T-helper 2 cell treated with Interferon-gamma antibody and Interleukin-4, amounts not matched to agents 5 μg/mL and 100 μg/mL, for 36 hours (primary cell): ENCODE data around the gene TAP2.

Source experiments
- DNase-seq: peaks from one replicate; pipeline ENCODE4 v3.0.0; 2021; ENCODE audit warnings: low spot score
- H3K27ac Mint-ChIP-seq: one replicate; pipeline ENCODE4 v1.8.0; 2021; ENCODE audit warnings: mild to moderate bottlenecking, mixed read lengths
- H3K27me3 Mint-ChIP-seq: one replicate; pipeline ENCODE4 v1.8.0; 2021; ENCODE audit warnings: low read depth, mixed read lengths
- H3K36me3 Mint-ChIP-seq: one replicate; pipeline ENCODE4 v1.8.0; 2021; ENCODE audit warnings: low read depth, mixed read lengths
- H3K4me1 Mint-ChIP-seq: one replicate; pipeline ENCODE4 v1.8.0; 2021; ENCODE audit warnings: low read depth, mixed read lengths
- H3K4me3 Mint-ChIP-seq: one replicate; pipeline ENCODE4 v1.8.0; 2022; ENCODE audit warnings: mild to moderate bottlenecking, moderate library complexity, mixed read lengths
- H3K9me3 Mint-ChIP-seq: one replicate; pipeline ENCODE4 v1.8.0; 2021; ENCODE audit warnings: mixed read lengths

Gene TAP2

DNA sequence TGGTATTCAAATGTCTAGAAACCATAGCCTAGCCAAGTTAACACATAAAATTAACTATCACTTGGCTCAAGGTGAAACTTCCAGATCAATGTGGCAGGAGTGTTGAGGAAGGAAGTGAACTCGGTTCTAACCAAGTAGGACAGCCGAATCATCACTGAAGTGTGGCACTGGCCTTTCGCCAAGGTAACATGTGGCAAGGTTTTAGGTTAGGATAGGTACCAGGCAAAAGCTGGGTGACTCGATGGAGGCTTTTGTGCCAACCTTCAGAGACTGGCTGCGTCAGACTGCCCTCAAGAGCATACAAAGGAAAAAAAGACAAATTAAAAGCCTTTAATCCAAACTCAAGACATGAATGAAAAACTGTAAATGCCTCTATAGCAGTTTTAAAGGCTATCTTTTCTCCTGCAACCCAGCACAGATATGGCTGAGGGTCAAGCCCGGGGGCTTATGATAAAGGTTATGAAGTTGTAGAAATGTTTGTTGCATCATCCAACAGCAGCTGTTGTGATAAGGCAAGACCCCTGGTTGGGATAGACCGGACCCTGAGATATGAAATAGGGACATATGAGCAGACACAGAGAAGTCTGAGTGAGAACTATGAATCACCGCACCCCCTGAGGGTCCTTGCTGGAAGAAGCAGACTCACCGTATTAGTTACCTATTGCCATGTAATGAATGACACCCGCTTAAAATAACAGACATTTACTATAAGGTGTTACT lies 27.3 kb upstream of the TAP2 start:
- Mint-ChIP-seq H3K27me3 (no peaks in the 10 kb centered on the region), H3K36me3 (peaks cover 31% of the 10 kb centered on the region), H3K9me3 (no peaks in the 10 kb centered on the region), H3K4me3 (no peak overlapping the region), H3K27ac (no peak overlapping the region), H3K4me1 (peaks cover 33% of the 10 kb centered on the region)
- DNase-seq, result no peak

DNA sequence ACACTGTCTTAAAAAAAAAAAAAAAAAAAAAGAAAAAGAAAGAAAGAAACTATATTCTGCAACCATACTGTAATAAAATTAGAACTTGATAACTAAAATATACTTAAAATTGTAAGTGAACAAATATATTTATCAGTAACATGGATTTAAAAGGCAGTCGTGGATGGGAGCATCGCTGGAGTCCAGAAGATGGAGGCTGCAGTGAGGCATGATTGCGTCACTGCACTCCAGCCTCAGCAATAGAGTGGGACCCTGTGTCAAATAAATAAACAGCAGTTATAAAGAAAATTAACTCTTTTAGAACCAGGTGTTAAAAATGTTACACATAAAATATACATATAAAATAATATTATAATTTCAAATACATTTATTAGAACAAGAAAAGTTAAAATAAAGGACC lies 24.2 kb upstream of the TAP2 start:
- no peak for DNase-seq
- H3K9me3 Mint-ChIP-seq, result no peaks in the 10 kb centered on the region
- H3K27ac Mint-ChIP-seq, result no peak overlapping the region
- peaks cover 46% of the 10 kb centered on the region for H3K4me1 Mint-ChIP-seq
- no peaks in the 10 kb centered on the region for H3K27me3 Mint-ChIP-seq
- no peak overlapping the region for H3K4me3 Mint-ChIP-seq
- peaks cover 58% of the 10 kb centered on the region for H3K36me3 Mint-ChIP-seq

DNA sequence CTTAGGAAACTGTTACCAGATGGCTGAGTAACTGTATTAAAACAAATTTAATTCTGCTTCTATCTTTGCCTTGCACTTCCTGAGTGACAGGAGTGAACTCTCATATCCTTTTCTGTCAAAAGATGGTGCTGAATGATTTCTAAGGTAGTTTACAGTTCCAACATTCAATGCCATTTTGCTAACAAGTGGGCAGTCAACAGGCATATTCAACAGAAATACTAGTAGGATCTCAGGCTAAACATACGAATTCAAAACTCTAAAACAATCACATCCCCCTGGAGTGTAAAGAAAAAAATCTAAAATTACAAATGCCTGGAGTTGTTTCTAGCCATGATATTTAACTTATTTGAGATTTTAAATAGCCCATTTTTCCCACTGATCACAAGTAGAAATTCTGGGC lies 22.1 kb upstream of the TAP2 start:
- peaks cover 73% of the 10 kb centered on the region for H3K36me3 Mint-ChIP-seq
- no peaks in the 10 kb centered on the region for H3K27me3 Mint-ChIP-seq
- peak overlapping the region; percentile 74 for H3K27ac Mint-ChIP-seq
- peaks cover 46% of the 10 kb centered on the region for H3K4me1 Mint-ChIP-seq
- H3K9me3 Mint-ChIP-seq, result no peaks in the 10 kb centered on the region
- peak overlapping the region; percentile 14 for H3K4me3 Mint-ChIP-seq
- DNase-seq, result no peak

DNA sequence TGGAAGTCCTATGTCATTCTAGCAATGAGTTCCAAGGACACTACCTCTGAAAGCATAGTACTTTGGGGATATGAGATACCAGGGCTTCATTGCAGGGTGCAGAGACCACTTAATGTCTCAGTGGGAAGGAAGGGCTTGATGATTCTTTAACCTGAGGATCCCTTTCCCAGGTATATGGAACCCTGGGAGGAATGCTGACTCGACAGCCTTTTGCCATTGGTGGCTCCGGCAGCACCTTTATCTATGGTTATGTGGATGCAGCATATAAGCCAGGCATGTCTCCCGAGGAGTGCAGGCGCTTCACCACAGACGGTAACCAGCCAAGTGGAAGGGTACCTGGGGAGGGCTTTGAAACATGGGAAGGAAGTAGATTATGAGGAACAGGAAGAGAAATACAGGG lies 19.7 kb upstream of the TAP2 start:
- H3K27me3 Mint-ChIP-seq, result no peaks in the 10 kb centered on the region
- H3K4me3 Mint-ChIP-seq, result peak overlapping the region; percentile 58

DNA sequence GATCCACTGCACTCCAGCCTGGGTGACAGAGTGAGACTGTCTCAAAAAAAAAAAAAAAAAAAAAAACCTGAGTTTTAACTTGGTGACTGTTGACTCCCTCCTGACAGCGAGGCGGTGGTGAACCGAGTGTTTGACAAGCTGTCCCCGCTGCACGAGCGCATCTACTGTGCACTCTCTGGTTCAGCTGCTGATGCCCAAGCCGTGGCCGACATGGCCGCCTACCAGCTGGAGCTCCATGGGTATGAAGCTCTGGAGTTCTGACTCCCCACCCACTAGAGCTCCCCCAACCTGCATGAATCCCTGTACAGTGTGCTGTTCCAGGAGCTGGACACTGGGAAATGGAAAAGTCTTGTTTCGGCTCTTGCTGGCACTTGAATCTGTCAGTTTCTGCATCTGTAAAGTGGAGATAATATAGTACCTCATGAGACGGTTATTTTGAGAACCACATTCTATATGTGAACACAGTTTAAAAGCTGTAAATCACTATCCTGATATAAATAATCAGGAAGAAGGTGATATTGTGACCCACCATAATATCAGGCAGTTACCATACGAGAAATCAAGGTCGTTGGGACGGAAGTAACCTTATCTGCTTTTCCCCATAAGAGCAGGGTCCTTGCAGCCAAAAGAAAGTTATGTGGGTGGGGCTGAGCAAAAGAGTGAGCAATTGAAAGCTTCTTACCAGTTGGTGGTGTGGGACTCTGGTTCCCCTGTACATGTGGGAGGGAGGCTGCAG lies 18.8 kb upstream of the TAP2 start:
- Mint-ChIP-seq H3K4me3 (peak overlapping the region; percentile 58), H3K27me3 (no peaks in the 10 kb centered on the region), H3K4me1 (peaks cover 45% of the 10 kb centered on the region), H3K9me3 (no peaks in the 10 kb centered on the region), H3K36me3 (peaks cover 81% of the 10 kb centered on the region), H3K27ac (peak overlapping the region; percentile 6)
- DNase-seq, result no peak

More for the DNA sequence above, 19.7 kb upstream of the TAP2 start:
- Mint-ChIP-seq H3K9me3 (no peaks in the 10 kb centered on the region), H3K27ac (peak overlapping the region; percentile 26), H3K36me3 (peaks cover 77% of the 10 kb centered on the region), H3K4me1 (peaks cover 45% of the 10 kb centered on the region)
- no peak for DNase-seq

DNA sequence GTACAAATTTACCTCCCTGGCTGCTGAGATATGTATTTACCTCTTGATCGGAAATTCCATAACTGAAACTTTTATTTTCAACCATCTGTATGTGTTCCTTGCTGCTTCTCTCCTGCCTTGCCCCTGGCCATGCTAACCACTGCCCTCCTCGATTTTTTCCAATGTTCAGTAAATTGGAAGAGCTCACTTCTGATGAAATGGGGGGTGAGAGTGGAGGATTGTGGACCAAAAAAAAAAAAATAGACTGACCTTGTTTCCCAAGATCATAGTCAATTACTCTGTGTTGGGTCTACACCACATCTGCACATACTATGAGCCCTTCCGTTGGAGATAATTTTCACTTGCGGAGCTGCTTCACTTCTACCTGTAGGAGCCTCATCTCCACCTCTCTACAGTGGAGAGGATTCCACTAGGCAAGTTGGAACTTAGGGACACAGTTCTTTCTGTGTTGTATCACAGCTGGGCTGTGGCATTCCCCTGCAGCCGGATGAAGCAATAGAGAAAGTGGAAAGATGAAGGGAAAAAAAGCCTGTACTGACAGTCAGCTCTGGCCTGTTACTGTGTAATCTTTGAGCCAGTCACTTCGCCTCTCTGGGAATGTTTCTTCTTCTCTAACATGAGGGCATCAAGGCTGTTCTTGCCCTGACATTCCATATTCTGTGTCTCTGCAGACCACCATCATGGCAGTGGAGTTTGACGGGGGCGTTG lies 17.1 kb upstream of the TAP2 start:
- no peak for DNase-seq
- Mint-ChIP-seq H3K36me3 (peaks cover 83% of the 10 kb centered on the region), H3K27ac (peak overlapping the region; percentile 100), H3K9me3 (no peaks in the 10 kb centered on the region), H3K4me3 (peak overlapping the region; percentile 99), H3K27me3 (no peaks in the 10 kb centered on the region), H3K4me1 (peaks cover 52% of the 10 kb centered on the region)

DNA sequence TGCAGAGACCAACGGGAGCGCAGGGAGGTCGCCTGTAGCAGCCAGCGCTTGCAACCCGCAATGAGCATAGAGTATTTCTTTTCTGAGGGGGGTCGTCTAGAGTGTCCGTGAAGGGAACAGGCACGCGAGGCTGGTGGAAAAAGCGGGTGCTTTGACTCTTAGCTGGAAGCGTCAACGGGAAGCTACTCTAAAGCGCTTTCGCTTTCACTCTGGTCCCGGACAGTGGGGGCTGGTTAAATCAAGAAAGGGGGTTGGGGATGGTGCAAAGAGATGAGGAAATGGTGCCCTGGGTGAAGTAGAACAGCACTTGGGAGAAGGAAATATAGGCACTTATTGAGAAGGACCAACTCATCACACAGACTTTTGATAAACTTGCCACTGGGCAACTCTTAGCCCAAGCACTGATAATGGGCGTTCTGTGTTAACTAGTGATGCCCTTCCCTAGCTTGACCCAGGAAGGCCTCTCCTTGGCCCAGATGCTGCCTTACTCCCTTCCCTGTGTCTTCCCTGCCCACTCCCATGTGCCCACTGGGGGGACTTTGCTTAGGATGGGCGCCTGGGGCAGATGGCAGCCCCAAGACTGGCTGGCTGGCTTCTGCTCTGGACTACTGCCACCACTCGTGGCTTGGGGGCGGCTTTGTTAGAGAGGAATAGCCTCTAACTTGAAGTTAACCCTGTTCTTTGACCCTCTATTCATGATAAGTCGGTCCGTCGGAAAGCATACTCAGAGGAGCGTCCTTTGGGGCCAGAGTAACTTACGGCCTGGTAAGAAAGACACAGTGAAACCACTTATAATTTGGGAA lies 16.0 kb upstream of the TAP2 start:
- Mint-ChIP-seq H3K4me1 (peaks cover 56% of the 10 kb centered on the region), H3K9me3 (no peaks in the 10 kb centered on the region), H3K36me3 (peaks cover 87% of the 10 kb centered on the region), H3K4me3 (peak overlapping the region; percentile 99), H3K27ac (peak overlapping the region; percentile 100), H3K27me3 (no peaks in the 10 kb centered on the region)
- peak; percentile 45 for DNase-seq

DNA sequence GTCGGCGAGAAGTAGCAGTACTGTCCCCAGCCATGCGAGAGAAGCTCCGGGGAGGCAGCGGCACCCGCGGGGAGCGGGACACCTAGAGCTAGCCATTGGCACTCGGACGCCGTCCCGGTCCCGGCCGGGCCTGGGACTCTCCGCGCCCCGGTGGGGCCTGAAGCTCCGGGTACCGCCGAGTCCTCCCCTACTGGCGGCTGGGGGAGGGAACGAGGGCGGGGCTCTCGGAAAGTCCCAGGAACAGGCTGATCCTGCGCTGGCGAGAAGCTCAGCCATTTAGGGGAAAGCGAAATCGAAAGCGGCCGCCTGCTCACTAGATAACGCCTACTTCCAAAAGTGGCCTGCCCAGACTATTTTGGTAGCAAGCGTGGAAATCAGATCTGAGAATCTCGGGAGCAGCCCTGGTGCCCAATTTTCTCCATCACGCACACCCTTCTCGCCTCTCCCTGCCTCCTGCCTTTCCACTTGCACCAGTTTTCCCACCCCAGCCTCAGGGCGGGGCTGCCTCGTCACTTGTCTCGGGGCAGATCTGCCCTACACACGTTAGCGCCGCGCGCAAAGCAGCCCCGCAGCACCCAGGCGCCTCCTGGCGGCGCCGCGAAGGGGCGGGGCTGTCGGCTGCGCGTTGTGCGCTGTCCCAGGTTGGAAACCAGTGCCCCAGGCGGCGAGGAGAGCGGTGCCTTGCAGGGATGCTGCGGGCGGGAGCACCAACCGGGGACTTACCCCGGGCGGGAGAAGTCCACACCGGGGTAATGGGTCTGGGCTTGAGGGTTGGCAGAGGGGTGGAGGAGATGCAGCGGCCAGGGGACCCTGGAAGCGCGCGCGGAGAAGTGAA lies 15.2 kb upstream of the TAP2 start, which contains the start of the genes PSMB9 and TAP1:
Gene PSMB9 (plus strand): TSS at position 652 of the 835 bp plus-strand sequence. CDS start 38 bp downstream, at position 690.
Gene TAP1 (minus strand): TSS at position 164 of the 835 bp plus-strand sequence. CDS start 68 bp downstream, at position 96.
- Mint-ChIP-seq H3K9me3 (no peaks in the 10 kb centered on the region), H3K27me3 (no peaks in the 10 kb centered on the region), H3K27ac (peak within 1 kb of the TSS; percentile 100), H3K36me3 (peaks cover 86% of the 10 kb centered on the region), H3K4me1 (peaks cover 56% of the 10 kb centered on the region), H3K4me3 (peak within 1 kb of the TSS; percentile 99)
- peak; percentile 94 for DNase-seq

DNA sequence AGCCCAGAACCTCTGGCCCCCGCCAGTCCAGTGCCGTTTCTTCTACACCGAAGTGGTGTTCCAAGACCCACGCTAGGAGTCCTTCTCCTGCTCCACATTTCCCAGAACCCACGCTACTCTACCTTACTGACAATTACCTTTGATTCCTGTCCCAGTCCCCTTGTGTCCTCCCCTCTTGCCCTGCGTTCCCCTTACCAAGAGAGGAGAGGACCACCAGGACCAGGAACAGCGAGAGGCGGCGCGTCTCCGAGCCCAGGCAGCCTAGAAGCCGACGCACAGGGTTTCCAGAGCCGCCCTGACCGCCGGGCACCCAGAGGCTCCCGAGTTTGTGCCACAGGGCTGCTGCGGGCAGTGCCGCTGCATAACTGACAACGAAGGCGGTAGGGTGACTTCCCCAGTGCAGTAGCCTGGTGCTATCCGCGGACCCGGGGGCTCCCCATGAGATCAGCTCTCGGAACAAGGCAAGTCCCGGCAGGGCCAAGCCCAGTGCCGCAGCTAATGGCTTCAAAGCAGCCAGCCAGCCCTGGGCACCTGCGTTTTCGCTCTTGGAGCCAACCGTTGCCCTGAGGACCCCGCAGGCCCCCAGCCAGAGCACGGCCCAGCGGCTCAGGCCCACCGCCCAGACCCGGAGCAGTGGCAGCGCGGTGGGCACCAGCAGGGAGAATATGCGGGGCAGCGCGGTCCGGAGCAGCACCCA lies 14.5 kb upstream of the TAP2 start:
- Mint-ChIP-seq H3K4me1 (peaks cover 57% of the 10 kb centered on the region), H3K36me3 (peaks cover 86% of the 10 kb centered on the region), H3K9me3 (no peaks in the 10 kb centered on the region), H3K27me3 (no peaks in the 10 kb centered on the region), H3K27ac (peak overlapping the region; percentile 87), H3K4me3 (peak overlapping the region; percentile 99)
- DNase-seq, result peak; percentile 48

DNA sequence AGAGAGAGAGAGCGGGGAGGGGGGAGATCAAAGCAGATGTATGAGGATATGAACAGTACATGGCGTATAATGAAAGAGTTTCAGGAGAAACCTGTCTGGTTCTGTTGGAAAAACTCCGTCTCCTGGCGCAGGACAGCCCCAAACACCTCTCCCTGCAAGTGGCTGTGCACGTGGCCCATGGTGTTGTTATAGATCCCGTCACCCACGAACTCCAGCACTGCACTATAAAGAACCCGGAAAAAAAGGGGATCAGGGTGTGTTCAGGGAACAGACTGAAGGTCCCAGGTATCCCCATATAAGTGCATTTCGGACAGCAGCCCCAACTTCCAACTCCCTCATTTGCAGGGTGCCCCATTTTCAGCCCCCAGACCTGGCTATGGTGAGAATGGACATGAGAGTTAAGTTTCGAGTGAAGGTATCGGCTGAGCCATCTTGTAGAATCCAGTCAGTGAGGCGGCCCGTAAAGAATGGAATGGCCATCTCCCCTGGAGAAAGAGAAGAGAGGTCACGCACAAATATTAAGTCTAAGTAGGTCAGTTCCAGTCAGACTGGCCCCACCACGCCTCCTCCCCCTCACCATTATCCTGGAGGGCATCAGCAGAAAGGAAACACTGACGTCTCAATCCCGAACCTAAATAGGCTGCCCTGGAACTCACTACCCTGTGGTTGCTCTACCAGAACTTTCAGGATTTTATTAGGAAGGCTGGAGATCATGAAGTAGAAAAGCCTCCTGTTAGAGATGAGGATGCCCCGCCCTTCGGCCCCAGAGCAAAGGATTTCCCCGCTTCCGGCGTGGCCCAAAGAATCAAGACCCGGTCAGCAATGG lies 13.7 kb upstream of the TAP2 start:
- H3K36me3 Mint-ChIP-seq, result peaks cover 86% of the 10 kb centered on the region
- peak overlapping the region; percentile 87 for H3K27ac Mint-ChIP-seq
- H3K4me3 Mint-ChIP-seq, result peak overlapping the region; percentile 99
- H3K27me3 Mint-ChIP-seq, result no peaks in the 10 kb centered on the region
- peaks cover 57% of the 10 kb centered on the region for H3K4me1 Mint-ChIP-seq
- H3K9me3 Mint-ChIP-seq, result no peaks in the 10 kb centered on the region
- DNase-seq, result no peak

DNA sequence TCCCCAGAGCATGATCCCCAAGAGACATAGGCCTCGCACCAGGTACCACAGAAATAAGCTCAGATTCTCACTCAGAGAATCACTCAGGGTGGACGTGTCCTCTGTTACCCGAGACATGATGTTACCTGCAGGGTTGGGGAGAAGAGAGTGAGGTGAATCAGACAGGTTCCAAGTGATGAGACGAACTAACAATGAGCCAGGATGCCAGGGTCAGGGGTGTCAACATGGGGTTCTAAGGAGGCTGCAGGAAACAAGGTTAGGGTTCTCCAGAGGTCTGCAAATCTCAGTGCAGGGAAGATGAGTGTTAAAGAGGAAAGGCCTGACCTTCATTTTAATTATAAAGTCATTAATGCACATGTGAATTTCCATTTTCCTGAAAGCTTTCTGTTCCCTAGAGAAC lies 12.5 kb upstream of the TAP2 start:
- peak overlapping the region; percentile 73 for H3K27ac Mint-ChIP-seq
- DNase-seq, result no peak
- H3K36me3 Mint-ChIP-seq, result peaks cover 87% of the 10 kb centered on the region
- H3K4me3 Mint-ChIP-seq, result peak overlapping the region; percentile 99
- H3K27me3 Mint-ChIP-seq, result no peaks in the 10 kb centered on the region
- peaks cover 58% of the 10 kb centered on the region for H3K4me1 Mint-ChIP-seq
- no peaks in the 10 kb centered on the region for H3K9me3 Mint-ChIP-seq

DNA sequence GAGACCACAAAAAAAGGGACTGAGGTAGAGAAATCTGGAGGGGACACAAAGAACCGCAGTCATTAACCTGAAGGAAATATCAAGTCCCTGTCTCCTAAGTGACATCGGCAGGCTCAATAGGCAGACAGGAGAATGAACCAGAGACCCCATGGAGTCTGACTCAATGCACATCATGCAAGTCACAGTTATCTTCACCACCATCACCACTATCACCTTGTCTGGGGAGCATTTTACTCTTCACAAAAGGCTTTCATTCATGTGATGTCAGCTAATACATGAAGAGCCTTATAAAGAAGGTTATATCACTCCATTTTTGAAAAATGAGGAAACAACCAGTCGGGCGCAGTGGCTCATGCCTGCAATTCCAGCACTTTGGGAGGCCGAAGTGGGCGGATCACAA lies 10.6 kb upstream of the TAP2 start:
- peak overlapping the region; percentile 99 for H3K4me3 Mint-ChIP-seq
- DNase-seq, result no peak
- peaks cover 87% of the 10 kb centered on the region for H3K36me3 Mint-ChIP-seq
- H3K4me1 Mint-ChIP-seq, result peaks cover 62% of the 10 kb centered on the region
- no peaks in the 10 kb centered on the region for H3K27me3 Mint-ChIP-seq
- H3K9me3 Mint-ChIP-seq, result no peaks in the 10 kb centered on the region
- H3K27ac Mint-ChIP-seq, result peak overlapping the region; percentile 84
